Measurements from ENCODE around the gene ZNF652.

DNA sequence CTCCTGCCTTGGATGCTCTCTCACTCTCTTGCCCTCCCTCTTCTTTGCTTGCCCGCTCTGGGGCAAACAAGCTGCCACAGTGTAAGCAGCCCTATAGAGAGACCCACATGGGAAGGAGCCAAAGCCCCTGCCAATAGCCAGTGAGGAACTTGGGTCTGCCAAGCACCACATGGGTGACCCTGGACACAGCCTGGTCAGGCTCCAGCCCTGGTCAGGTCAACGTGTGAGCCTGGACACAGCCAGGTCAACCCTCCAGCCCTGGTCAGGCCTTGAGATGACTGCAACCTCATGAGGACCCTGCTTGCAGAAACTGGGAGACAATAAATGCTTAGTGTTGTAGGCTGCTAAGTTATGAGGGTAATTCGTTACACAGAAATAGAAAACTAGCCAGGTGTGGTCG is 117.2 kb downstream of the ZNF652 start:
- TF ChIP-seq, protein P1, sequence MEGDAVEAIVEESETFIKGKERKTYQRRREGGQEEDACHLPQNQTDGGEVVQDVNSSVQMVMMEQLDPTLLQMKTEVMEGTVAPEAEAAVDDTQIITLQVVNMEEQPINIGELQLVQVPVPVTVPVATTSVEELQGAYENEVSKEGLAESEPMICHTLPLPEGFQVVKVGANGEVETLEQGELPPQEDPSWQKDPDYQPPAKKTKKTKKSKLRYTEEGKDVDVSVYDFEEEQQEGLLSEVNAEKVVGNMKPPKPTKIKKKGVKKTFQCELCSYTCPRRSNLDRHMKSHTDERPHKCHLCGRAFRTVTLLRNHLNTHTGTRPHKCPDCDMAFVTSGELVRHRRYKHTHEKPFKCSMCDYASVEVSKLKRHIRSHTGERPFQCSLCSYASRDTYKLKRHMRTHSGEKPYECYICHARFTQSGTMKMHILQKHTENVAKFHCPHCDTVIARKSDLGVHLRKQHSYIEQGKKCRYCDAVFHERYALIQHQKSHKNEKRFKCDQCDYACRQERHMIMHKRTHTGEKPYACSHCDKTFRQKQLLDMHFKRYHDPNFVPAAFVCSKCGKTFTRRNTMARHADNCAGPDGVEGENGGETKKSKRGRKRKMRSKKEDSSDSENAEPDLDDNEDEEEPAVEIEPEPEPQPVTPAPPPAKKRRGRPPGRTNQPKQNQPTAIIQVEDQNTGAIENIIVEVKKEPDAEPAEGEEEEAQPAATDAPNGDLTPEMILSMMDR (IDR thresholded peaks at IDR 0.05): no peak
- TF ChIP-seq POLR2A (IDR thresholded peaks at IDR 0.05) (no peak), POLR2AphosphoS5 (IDR thresholded peaks at IDR 0.05) (no peak)

Data from prostate gland (tissue), 2 donors.